NCI-H2081 (cell line): Measurements from ENCODE around the gene NCAPD3.
"Not testable (repeated sequence)": the region's sequence is repeated elsewhere in the genome, so short reads cannot be mapped to it uniquely, and the experiment has no call there.

Experiments
- DNase-seq, 2 experiments: peaks; one replicate each; lab custom pipeline; 2025; lab: John Stamatoyannopoulos, UW

Gene NCAPD3

GRCh38 chr11:134131628-134132244, 92.0 kb downstream of the NCAPD3 start:
- no peak for DNase-seq

GRCh38 chr11:134126217-134126822, 97.4 kb downstream of the NCAPD3 start:
- DNase-seq, result no peak

DNA sequence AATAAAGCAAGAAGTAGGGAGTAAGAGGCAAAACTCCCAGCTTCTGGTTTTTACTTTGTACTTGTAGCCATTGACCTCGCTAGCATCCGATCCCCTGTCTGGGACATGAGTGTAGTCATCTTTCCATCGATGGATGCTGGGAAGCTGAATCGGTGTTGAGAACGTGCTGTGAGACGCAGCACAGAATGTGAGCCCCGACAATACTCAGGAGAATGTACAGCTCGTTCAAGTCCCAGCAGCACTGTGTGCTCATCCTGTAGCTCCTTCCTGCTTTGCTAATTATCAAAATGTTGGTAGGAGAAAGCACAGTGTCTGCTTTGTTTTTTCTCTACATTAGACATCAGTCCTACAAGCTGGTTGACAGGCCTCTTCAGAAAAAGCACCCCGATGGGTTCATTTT, 98.3 kb downstream of the NCAPD3 start:
- DNase-seq, result no peak

DNA sequence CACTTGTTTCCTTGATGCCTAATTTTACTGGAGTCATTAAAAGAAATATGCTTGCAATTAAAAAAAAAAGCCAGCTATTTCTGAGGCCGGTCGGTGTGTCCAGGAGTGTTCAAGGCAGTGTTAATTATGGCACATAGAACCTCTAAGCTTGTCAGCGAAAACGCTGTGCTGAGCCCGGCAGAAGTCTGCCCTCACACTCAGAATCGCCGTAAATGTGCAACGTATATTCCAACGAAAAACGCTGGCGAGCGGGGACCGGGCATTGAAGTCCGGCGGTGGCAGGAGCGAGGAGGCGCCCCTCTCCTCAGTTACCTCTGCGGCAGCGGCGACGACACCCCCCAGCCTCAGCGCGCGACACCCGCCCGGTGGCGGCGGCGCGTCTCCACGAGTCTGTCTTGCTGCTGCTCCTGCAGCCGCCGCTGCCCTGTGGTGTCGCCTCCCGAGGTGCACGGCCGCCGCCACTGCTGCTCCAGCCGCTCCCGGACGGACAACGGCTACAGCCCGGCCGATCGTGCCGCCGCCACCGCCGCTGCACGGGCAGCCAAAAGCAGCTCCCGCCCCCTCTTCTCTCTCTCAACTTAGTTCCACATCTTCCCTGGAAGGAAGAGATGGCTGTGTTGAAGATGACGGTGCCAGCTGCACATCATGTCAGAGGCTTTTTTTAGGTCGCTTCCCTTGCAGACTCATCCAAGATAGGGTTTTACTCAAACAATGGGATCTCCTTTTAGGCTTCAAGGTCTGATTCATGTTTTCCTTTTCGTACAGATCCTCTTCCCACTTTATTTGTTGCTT, 98.9 kb downstream of the NCAPD3 start:
- no peak for DNase-seq

- DNase-seq, result no peak
Observed at GRCh38 chr11:134120921-134121526, 102.7 kb downstream of the NCAPD3 start.

DNA sequence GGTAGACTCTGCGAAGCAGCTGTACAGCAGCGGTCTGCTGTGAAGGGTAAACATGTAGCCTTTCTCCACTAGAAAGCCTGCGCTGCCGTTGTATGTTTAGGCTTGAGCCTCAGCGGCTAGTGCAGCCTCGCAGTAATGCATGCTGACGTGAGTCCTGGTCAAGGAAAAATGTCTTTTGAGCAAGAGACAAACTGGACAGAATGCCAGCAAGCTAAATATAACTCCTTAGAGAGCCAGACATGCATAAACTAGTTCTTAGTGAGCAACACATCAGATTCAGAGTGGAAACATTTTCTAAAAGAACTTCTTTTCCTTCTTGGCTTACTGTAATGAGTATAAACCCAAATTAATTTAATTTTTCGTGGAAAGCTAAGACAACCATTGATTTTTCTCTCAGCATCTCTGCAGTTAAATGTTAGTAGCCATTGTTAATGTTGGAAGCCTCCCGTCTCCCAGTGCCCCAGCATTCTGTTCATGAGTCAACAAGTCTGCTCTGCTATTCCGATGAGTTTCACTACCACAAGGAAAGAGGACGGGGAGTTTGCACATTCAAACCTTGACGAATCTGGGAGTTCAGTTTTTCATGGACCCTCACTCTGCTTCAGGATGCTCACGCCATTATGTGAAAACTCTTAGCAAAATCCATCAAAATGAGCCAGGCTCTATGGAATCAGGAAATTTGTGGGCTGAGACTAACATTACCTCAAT, 103.5 kb downstream of the NCAPD3 start:
- DNase-seq, result peak in 1 of 2 experiments; percentile 46

GRCh38 chr11:134119094-134119493, 104.7 kb downstream of the NCAPD3 start:
- no peak for DNase-seq

- DNase-seq, result no peak
Observed at GRCh38 chr11:134118006-134118405, 105.8 kb downstream of the NCAPD3 start.

DNA sequence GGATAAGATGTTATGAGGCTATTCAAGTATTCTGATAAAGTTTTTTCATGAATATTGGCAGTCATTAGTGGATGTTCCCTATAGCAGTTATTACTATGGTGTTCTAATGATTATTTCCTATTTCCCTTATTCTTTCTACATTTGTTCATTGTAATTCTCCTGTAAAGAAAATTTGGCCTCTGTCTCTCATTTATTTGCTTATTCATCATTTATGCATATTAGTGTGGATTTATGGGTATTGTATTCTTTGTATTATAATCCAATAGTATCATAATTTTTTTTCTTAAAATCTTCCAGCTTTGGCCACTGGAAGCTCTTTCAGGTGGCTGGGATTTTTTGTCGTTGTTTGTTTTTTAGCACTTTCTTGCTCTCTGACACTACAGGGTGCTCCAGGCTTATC, 107.6 kb downstream of the NCAPD3 start:
- DNase-seq, result no peak

DNA sequence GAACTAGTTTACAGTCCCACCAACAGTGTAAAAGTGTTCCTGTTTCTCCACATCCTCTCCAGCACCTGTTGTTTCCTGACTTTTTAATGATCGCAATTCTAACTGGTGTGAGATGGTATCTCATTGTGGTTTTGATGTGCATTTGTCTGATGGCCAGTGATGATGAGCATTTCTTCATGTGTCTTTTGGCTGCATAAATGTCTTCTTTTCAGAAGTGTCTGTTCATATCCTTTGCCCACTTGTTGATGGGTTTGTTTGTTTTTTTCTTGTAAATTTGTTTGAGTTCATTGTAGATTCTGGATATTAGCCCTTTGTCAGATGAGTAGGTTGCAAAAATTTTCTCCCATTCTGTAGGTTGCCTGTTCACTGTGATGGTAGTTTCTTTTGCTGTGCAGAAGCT, 110.0 kb downstream of the NCAPD3 start:
- DNase-seq, result not testable (repeated sequence)

DNA sequence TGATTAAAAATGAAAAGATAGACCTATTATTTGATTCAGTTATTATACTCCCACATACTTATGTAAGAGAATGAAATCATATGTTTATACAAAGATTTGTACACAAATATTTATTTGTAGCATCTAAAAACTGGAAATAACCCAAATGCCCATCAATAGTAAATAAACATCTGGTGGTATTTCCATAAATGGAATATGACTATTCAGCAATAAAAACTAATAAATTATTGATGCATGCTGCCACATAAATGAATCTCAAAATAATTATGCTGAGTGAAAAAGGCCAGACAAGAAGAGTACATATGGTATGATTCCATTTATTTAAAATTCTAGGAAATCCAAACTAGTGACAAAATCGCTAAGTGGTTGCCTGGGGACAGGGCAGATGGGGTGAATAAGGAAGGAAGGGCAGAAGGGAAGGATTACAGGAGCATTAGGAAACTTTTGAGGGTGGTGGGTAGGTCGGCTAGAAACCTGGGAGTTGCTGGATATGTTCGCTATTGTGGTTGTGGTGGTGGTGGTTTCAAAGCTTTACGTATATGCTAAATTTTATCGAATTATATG, 113.4 kb downstream of the NCAPD3 start:
- no peak for DNase-seq
